Osteocyte (in vitro differentiated cells): ENCODE results near the gene DGCR6L. TPM values are rescaled to one million over a fixed set of nuclear protein-coding genes. Genes with fewer than 3 reads are reported as not detected.
"Not testable (repeated sequence)": the region's sequence is repeated elsewhere in the genome, so short reads cannot be mapped to it uniquely, and the experiment has no call there.

Experiments used
- DNase-seq: peaks from one replicate; pipeline ENCODE4 v3.0.0; 2021; ENCODE audit warnings: mixed read lengths; ENCODE audit not compliant: unreplicated experiment; ENCODE audit errors: extremely low spot score
- H3K27ac Mint-ChIP-seq: one replicate; pipeline ENCODE4 v1.8.0; 2021; ENCODE audit warnings: mild to moderate bottlenecking, mixed read lengths; ENCODE audit not compliant: unreplicated experiment
- H3K27me3 Mint-ChIP-seq: one replicate; pipeline ENCODE4 v1.8.0; 2021; ENCODE audit warnings: mixed read lengths; ENCODE audit not compliant: unreplicated experiment
- H3K36me3 Mint-ChIP-seq: one replicate; pipeline ENCODE4 v1.8.0; 2021; ENCODE audit warnings: mixed read lengths; ENCODE audit not compliant: unreplicated experiment
- H3K4me1 Mint-ChIP-seq: one replicate; pipeline ENCODE4 v1.8.0; 2021; ENCODE audit warnings: mixed read lengths; ENCODE audit not compliant: unreplicated experiment
- H3K4me3 Mint-ChIP-seq: one replicate; pipeline ENCODE4 v1.8.0; 2021; ENCODE audit warnings: mild to moderate bottlenecking, moderate library complexity, mixed read lengths; ENCODE audit not compliant: unreplicated experiment
- H3K9me3 Mint-ChIP-seq: one replicate; pipeline ENCODE4 v1.8.0; 2021; ENCODE audit warnings: mixed read lengths; ENCODE audit not compliant: unreplicated experiment
- total RNA-seq: library from RNA; stranded (reverse); gene quantifications from 2 replicates; pipeline ENCODE4 v1.2.1, GENCODE V29; 2021
- TF ChIP-seq, protein P1 (sequence below): fragments of 200-600 bp; sonication (generic); IDR thresholded peaks from 2 replicates; pipeline ENCODE4 v1.5.0; 2021; ENCODE audit warnings: antibody characterized with exemption, mild to moderate bottlenecking, moderate library complexity

DGCR6L gene
- total RNA-seq, 1 donor from 2014 or later, result 59.4 TPM

DNA sequence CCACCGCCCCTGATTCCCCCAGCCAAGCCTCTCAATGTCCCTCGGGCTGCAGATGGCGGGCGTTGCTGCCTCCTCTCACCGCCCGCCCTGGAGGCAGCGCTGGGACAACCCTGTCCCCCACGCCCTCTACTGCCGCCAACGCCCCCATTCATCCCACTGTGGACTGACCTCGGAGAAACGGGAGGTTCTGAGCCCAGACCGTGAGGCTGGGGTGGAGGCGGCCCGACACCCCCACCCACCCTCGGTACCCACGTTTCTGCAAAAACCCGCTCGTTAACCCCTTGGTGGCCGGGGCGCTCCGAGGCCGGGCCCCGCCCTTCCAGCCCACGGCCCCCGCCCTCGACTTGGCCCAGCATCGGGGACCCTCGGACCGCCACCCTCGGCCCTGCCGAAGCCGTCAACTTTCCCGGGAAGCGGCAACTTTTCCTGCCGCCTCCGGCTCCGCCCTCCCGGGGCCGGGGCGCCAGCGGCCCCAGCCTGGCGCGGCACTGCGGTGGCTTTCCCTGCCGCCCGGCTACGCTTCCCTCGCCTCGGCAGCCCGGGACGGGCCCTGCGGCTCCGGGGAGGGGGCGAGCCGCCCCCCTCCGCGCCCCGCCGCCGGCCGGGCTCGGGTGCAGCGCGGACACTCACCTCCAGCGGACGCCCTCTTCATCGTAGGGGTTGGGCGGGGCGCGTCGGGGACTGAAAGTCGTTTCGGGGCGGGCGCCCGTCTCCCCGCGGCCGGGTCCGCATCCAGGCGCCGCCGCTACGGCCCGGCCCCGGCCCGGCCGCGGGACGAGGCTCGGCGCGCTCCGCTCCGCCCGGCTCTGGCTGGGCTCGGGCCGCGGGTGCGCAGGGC is 52.2 kb downstream of the DGCR6L start:
- no peaks in the 10 kb centered on the region for H3K9me3 Mint-ChIP-seq
- H3K4me3 Mint-ChIP-seq, result peak overlapping the region; percentile 45
- peaks cover 16% of the 10 kb centered on the region for H3K4me1 Mint-ChIP-seq
- no peaks in the 10 kb centered on the region for H3K27me3 Mint-ChIP-seq
- no peak overlapping the region for H3K27ac Mint-ChIP-seq
- no peak for DNase-seq
- H3K36me3 Mint-ChIP-seq, result no peaks in the 10 kb centered on the region
- TF ChIP-seq, protein P1, sequence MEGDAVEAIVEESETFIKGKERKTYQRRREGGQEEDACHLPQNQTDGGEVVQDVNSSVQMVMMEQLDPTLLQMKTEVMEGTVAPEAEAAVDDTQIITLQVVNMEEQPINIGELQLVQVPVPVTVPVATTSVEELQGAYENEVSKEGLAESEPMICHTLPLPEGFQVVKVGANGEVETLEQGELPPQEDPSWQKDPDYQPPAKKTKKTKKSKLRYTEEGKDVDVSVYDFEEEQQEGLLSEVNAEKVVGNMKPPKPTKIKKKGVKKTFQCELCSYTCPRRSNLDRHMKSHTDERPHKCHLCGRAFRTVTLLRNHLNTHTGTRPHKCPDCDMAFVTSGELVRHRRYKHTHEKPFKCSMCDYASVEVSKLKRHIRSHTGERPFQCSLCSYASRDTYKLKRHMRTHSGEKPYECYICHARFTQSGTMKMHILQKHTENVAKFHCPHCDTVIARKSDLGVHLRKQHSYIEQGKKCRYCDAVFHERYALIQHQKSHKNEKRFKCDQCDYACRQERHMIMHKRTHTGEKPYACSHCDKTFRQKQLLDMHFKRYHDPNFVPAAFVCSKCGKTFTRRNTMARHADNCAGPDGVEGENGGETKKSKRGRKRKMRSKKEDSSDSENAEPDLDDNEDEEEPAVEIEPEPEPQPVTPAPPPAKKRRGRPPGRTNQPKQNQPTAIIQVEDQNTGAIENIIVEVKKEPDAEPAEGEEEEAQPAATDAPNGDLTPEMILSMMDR, result no peak

DNA sequence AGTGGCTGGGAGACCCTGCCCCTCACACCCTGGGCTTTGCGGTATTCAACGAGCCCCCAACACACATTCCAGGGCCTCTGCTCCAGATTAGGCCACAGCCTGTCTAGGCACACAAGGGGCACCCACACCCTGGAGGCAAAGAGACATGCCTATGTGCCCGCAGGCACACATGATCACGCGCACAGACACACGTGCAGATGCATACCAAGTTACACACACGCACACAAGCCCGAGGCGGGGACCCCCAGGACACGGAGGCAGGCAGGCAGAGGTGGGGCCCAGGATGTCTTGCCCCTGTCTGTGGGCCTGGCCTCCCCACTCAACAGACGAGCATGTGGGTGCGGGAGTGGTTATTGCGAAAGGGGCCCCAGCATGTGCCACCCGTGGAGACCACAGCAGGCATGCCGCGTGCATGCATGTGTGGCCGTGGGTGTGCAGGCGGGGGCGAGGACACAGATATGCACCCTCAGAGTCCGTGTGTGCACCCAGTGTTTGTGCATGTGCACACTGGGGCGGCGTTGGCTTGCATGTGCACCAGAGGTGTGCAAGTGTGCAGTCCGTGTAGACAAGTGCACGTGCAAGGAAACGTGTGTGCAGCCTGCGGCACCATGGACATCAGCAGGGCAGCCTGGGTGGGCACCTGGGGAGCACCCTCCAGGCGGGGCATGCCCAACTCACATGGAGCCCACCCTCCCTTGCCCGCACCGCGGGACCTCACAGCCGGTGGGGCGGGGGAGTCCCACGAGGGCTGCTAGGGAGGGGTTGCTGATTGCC is 53.0 kb downstream of the DGCR6L start:
- not testable (repeated sequence) for H3K36me3 Mint-ChIP-seq, H3K27me3 Mint-ChIP-seq, H3K9me3 Mint-ChIP-seq, DNase-seq, H3K27ac Mint-ChIP-seq
- Mint-ChIP-seq H3K4me1 (peaks cover 13% of the 10 kb centered on the region), H3K4me3 (peak overlapping the region; percentile 45)

DNA sequence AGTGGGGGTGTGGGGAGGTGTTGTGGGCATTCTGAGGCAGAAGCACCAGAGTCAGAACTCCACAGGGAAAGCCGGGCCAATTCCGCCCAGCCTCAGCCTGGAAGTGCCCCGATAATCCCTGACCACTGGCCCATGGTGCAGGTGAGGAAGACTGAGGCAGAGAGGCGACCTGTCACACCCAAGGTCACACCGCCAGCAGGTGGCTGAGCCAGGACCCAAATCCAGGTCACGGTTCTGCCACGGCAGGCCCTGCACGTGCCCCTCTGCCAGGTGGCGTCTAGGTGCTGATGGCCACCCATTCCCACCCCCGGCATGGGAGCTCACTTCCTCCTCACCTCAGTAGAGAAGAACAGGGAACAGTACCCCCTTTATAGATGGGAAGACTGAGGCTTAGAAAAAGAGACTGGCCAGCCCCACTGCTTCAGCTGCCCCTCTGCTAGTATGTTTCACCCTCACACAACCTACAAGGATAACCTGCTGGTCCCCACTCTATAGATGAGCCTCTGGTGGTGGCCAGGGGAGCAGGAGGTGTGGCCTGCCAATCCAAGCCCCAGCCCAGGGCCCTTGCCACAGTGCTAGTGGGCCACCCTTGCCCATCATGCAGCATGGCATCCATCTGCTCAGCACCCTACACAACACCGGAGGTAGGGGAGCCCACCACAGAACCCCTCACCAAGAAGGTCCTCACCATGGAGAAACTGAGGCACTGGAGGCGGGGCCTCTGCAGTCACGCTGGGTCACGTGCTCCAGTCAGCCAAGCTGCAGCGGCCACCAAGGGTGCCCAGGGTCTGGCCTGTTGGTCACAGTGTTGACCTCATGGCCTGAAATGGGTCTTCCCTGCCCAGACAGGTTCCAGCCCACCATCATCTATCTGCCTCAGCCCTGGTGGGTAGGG is 53.8 kb downstream of the DGCR6L start:
- not testable (repeated sequence) for H3K27ac Mint-ChIP-seq, H3K9me3 Mint-ChIP-seq, H3K36me3 Mint-ChIP-seq, H3K4me3 Mint-ChIP-seq, DNase-seq, H3K27me3 Mint-ChIP-seq, H3K4me1 Mint-ChIP-seq

DNA sequence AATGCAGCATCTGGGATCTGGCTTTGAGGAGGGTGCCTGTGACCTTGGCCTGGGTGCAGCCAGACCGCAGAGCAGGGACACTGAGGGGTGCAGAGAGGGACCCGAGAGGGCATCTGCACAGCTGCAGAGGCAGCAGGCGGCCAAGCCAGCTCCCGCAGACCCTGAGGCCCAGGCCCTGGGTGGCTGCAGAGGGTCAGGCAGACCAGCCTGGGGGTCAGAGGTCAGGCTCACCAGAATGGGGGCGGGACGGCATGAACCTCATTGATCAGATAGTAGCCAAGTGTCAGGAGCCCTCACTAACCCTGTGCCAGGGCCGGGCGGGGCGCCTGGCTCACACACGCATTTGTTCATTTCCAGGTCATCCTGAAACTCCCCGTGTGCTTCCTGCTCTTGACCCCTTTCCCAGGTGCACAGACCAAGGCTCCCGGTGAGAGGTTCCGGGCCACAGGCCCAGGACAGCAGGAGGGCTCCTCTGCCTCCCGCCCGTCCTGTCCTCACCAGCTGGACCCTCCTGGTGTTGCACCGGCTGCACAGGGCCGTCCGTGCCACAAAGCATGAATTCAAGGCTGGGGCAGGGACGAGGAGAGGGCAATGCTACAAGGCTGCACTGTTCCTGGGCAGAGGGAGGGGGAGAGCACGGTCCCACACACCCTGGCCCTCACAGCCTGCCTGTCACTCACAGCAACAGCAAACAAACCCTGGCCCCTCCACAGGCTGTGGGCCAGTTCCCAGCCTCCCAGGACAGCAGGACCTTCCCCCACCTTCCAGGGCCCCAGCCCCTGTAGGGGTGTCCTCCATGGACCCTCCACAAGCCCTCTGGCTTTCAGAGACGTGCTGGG is 55.0 kb downstream of the DGCR6L start:
- Mint-ChIP-seq H3K4me1 (peaks cover 4% of the 10 kb centered on the region), H3K27ac (no peak overlapping the region), H3K36me3 (no peaks in the 10 kb centered on the region), H3K27me3 (no peaks in the 10 kb centered on the region), H3K4me3 (no peak overlapping the region), H3K9me3 (no peaks in the 10 kb centered on the region)
- TF ChIP-seq, protein P1, result no peak
- no peak for DNase-seq

Other genes with a start within 250 kb of the DGCR6L start
- 44.0 and 45.1 TPM in 2 replicates for gene DGCR8, start 239.8 kb downstream of the DGCR6L start, total RNA-seq
- gene RANBP1, start 204.0 kb downstream of the DGCR6L start, total RNA-seq, result 97.0 and 104 TPM in 2 replicates
- gene TRMT2A, start 202.8 kb downstream of the DGCR6L start, total RNA-seq, result 60.8 and 62.9 TPM in 2 replicates
- gene ZDHHC8, start 188.3 kb downstream of the DGCR6L start, total RNA-seq, result 102 and 108 TPM in 2 replicates
- 0.56 and 1.6 TPM in 2 replicates for gene CCDC188, start 169.0 kb downstream of the DGCR6L start, total RNA-seq
- gene RTN4R, start 51.7 kb downstream of the DGCR6L start, total RNA-seq, result 1.5 and 2.1 TPM in 2 replicates
- gene ZNF74, start 74.1 kb upstream of the DGCR6L start, total RNA-seq, result 19.6 and 20.4 TPM in 2 replicates
- 48.4 and 50.8 TPM in 2 replicates for gene SCARF2, start 117.8 kb upstream of the DGCR6L start, total RNA-seq
- gene KLHL22, start 175.7 kb upstream of the DGCR6L start, total RNA-seq, result 44.7 and 46.3 TPM in 2 replicates
- 104 TPM in 2 replicates for gene MED15, start 187.6 kb upstream of the DGCR6L start, total RNA-seq